Measurements from ENCODE around the gene KRT75. TPM values are rescaled to one million over a fixed set of nuclear protein-coding genes. Genes with fewer than 3 reads are reported as not detected.
"Not testable (repeated sequence)": the region's sequence is repeated elsewhere in the genome, so short reads cannot be mapped to it uniquely, and the experiment has no call there.

KRT75 gene
- total RNA-seq, 1 experiment from 2014 or later: not detected

DNA sequence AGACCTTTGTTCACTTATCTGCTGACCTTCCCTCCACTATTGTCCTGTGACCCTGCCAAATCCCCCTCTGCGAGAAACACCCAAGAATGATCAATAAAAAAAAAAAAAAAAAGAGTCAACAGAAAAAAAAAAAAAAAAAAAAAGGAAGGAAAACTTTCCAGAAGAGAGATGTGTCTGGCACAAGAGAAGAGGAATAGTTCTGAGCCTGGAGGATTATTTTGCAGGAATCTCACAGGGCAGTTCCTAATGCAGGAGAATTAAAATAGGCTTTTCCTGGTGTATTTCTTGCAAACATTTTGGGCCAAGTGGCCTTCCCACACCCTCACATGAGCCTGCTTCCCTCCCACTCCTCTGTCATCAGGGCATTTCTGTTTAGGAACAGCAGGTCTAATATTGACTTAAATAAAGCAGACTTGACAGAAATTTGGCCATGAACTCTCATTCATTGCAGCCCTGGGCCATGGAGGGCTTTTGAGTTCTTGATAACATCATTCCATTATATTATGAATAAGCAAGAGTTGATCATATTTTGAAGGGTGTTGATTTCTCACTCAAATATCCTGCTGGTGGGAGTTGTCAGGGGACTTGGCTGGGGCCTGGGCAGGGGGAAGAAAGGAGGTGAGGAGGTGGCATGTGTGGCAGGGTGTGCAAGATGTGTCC lies 23.5 kb downstream of the KRT75 start:
- H3K27ac Mint-ChIP-seq; H3K36me3 Mint-ChIP-seq; H3K4me1 Mint-ChIP-seq; H3K4me3 Mint-ChIP-seq; POLR2A ChIA-PET; ATAC-seq; CTCF ChIA-PET; H3K27me3 Mint-ChIP-seq (ENCODE audit: low read depth); DNase-seq (ENCODE audit: low spot score): not testable (repeated sequence)
- H3K9me3 Mint-ChIP-seq: peaks cover 15% of the 10 kb centered on the region

GRCh38 chr12:52407918-52408317 lies 26.3 kb downstream of the KRT75 start:
- TF ChIP-seq PRRX2 (CRISPR knock-in tag; IDR thresholded peaks at IDR 0.05) (no peak), ZMAT4 (CRISPR knock-in tag; IDR thresholded peaks at IDR 0.05) (no peak), SMAD3 (CRISPR knock-in tag; IDR thresholded peaks at IDR 0.05; ENCODE audit: borderline replicate concordance) (no peak), FOXK1 (CRISPR knock-in tag; IDR thresholded peaks at IDR 0.05) (no peak), ZBTB21 (CRISPR knock-in tag; IDR thresholded peaks at IDR 0.05; ENCODE audit: borderline replicate concordance) (no peak), ZNF121 (CRISPR knock-in tag; IDR thresholded peaks at IDR 0.05) (no peak), ATF2 (CRISPR knock-in tag; IDR thresholded peaks at IDR 0.05; ENCODE audit: borderline replicate concordance, low read depth) (no peak), E2F1 (CRISPR knock-in tag; IDR thresholded peaks at IDR 0.05) (no peak), MLX (CRISPR knock-in tag; IDR thresholded peaks at IDR 0.05) (no peak), ATF1 (CRISPR knock-in tag; IDR thresholded peaks at IDR 0.05) (no peak), KAT7 (CRISPR knock-in tag; IDR thresholded peaks at IDR 0.05; ENCODE audit: borderline replicate concordance) (no peak), ZNF317 (CRISPR knock-in tag; IDR thresholded peaks at IDR 0.05; ENCODE audit: borderline replicate concordance, low read depth) (no peak), MYBL2 (CRISPR knock-in tag; IDR thresholded peaks at IDR 0.05) (no peak), NFE2L1 (CRISPR knock-in tag; IDR thresholded peaks at IDR 0.05) (no peak), NFYB (CRISPR knock-in tag; conservative IDR thresholded peaks at IDR 0.05; ENCODE audit: low read depth) (no peak), GRHL2 (CRISPR knock-in tag; IDR thresholded peaks at IDR 0.05; ENCODE audit: insufficient replicate concordance, severe bottlenecking) (no peak), ZNF232 (CRISPR knock-in tag; IDR thresholded peaks at IDR 0.05) (no peak), CTCF (IDR thresholded peaks at IDR 0.05) (no peak)
- TF ChIP-seq, protein P1, sequence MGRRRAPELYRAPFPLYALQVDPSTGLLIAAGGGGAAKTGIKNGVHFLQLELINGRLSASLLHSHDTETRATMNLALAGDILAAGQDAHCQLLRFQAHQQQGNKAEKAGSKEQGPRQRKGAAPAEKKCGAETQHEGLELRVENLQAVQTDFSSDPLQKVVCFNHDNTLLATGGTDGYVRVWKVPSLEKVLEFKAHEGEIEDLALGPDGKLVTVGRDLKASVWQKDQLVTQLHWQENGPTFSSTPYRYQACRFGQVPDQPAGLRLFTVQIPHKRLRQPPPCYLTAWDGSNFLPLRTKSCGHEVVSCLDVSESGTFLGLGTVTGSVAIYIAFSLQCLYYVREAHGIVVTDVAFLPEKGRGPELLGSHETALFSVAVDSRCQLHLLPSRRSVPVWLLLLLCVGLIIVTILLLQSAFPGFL (CRISPR knock-in tag; IDR thresholded peaks at IDR 0.05; ENCODE audit: borderline replicate concordance): no peak
- TF ChIP-seq, protein P2, sequence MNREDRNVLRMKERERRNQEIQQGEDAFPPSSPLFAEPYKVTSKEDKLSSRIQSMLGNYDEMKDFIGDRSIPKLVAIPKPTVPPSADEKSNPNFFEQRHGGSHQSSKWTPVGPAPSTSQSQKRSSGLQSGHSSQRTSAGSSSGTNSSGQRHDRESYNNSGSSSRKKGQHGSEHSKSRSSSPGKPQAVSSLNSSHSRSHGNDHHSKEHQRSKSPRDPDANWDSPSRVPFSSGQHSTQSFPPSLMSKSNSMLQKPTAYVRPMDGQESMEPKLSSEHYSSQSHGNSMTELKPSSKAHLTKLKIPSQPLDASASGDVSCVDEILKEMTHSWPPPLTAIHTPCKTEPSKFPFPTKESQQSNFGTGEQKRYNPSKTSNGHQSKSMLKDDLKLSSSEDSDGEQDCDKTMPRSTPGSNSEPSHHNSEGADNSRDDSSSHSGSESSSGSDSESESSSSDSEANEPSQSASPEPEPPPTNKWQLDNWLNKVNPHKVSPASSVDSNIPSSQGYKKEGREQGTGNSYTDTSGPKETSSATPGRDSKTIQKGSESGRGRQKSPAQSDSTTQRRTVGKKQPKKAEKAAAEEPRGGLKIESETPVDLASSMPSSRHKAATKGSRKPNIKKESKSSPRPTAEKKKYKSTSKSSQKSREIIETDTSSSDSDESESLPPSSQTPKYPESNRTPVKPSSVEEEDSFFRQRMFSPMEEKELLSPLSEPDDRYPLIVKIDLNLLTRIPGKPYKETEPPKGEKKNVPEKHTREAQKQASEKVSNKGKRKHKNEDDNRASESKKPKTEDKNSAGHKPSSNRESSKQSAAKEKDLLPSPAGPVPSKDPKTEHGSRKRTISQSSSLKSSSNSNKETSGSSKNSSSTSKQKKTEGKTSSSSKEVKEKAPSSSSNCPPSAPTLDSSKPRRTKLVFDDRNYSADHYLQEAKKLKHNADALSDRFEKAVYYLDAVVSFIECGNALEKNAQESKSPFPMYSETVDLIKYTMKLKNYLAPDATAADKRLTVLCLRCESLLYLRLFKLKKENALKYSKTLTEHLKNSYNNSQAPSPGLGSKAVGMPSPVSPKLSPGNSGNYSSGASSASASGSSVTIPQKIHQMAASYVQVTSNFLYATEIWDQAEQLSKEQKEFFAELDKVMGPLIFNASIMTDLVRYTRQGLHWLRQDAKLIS (CRISPR knock-in tag; IDR thresholded peaks at IDR 0.05; ENCODE audit: borderline replicate concordance): no peak
- ATAC-seq (0 out of 2 replicates have a peak, but pooled peaks have one; percentile 20), DNase-seq (ENCODE audit: low spot score) (no peak)
- Mint-ChIP-seq H3K36me3 (peaks cover 7% of the 10 kb centered on the region), H3K27me3 (ENCODE audit: low read depth) (no peaks in the 10 kb centered on the region), H3K27ac (no peak overlapping the region), H3K4me1 (peaks cover 5% of the 10 kb centered on the region), H3K4me3 (no peak overlapping the region), H3K9me3 (peaks cover 15% of the 10 kb centered on the region)
- ChIA-PET POLR2A (no interaction called here), CTCF (interaction anchor here (0.6 to 1.2 kb wide), 11 partner anchors 11 to 463 kb away, joined by 3 to 9 read pairs (median 3); no protein-coding TSS in a partner anchor)
